ENCODE measurements around the gene KMT2C.

The KMT2C gene

GRCh38 chr7:152090747-152091146 lies 345.1 kb downstream of the KMT2C start:
- DNase-seq, result no peak

GRCh38 chr7:152089183-152089582 lies 346.6 kb downstream of the KMT2C start:
- DNase-seq, result no peak

- DNase-seq, result no peak
Measured at GRCh38 chr7:152086513-152086912, 349.3 kb downstream of the KMT2C start.

GRCh38 chr7:152085131-152085530 lies 350.7 kb downstream of the KMT2C start:
- no peak for DNase-seq

Data from OCI-M1 (cell line).